PC-3 (cell line): ENCODE results near the gene DHRS7.

Experiments used
- CTCF ChIP-seq: fragments of 300-600 bp; sonication (generic); conservative IDR thresholded peaks from 2 replicates; pipeline ENCODE4 v1.5.1; 2017; ENCODE audit warnings: antibody characterized with exemption, low read depth, mild to moderate bottlenecking, low read length
- EZH2 ChIP-seq: fragments of 300-600 bp; sonication (generic); IDR thresholded peaks from one replicate; pipeline ENCODE4 v1.6.1; 2017; ENCODE audit warnings: antibody characterized with exemption, mild to moderate bottlenecking, low read length; ENCODE audit not compliant: unreplicated experiment
- EZH2phosphoT487 ChIP-seq: fragments of 300-600 bp; sonication (generic); IDR thresholded peaks from 2 replicates; pipeline ENCODE4 v1.6.1; 2018; ENCODE audit warnings: mild to moderate bottlenecking, antibody characterized with exemption, low read length, borderline replicate concordance

- TF ChIP-seq CTCF: no peak
- TF ChIP-seq EZH2: no peak
- TF ChIP-seq EZH2phosphoT487: no peak
These were observed 39.3 kb downstream of the DHRS7 start for GRCh38 chr14:60125918-60126317.
